ENCODE data around the gene ST8SIA2.

Gene ST8SIA2

GRCh38 chr15:92399271-92399950 is 5.7 kb downstream of the ST8SIA2 start:
- DNase-seq = no peak

- DNase-seq = no peak
Observed at GRCh38 chr15:92400573-92400972, 6.9 kb downstream of the ST8SIA2 start.

- no peak for DNase-seq
Observed at GRCh38 chr15:92400980-92401787, 7.5 kb downstream of the ST8SIA2 start.

- no peak for DNase-seq
Observed at GRCh38 chr15:92402751-92403150, 9.1 kb downstream of the ST8SIA2 start.

GRCh38 chr15:92405942-92406341 is 12.3 kb downstream of the ST8SIA2 start:
- DNase-seq = no peak

GRCh38 chr15:92407321-92407720 is 13.6 kb downstream of the ST8SIA2 start:
- DNase-seq = no peak

- no peak for DNase-seq
Observed at GRCh38 chr15:92407916-92408315, 14.2 kb downstream of the ST8SIA2 start.

GRCh38 chr15:92409006-92409405 is 15.3 kb downstream of the ST8SIA2 start:
- no peak for DNase-seq

- no peak for DNase-seq
Observed at GRCh38 chr15:92409521-92409920, 15.8 kb downstream of the ST8SIA2 start.

GRCh38 chr15:92410537-92410936 is 16.9 kb downstream of the ST8SIA2 start:
- DNase-seq = no peak

GRCh38 chr15:92411256-92411655 is 17.6 kb downstream of the ST8SIA2 start:
- DNase-seq = no peak

- no peak for DNase-seq
Observed at GRCh38 chr15:92413510-92413909, 19.8 kb downstream of the ST8SIA2 start.

GRCh38 chr15:92415639-92416297 is 22.1 kb downstream of the ST8SIA2 start:
- no peak for DNase-seq

- no peak for DNase-seq
Observed at GRCh38 chr15:92416557-92416956, 22.9 kb downstream of the ST8SIA2 start.

- no peak for DNase-seq
Observed at GRCh38 chr15:92417716-92418115, 24.0 kb downstream of the ST8SIA2 start.

GRCh38 chr15:92418864-92419263 is 25.2 kb downstream of the ST8SIA2 start:
- no peak for DNase-seq

- DNase-seq = no peak
Observed at GRCh38 chr15:92421976-92422375, 28.3 kb downstream of the ST8SIA2 start.

- no peak for DNase-seq
Observed at GRCh38 chr15:92425578-92426225, 32.0 kb downstream of the ST8SIA2 start.

GRCh38 chr15:92429378-92430068 is 35.8 kb downstream of the ST8SIA2 start:
- DNase-seq = no peak

- no peak for DNase-seq
Observed at GRCh38 chr15:92430069-92430440, 36.4 kb downstream of the ST8SIA2 start.

GRCh38 chr15:92435145-92435544 is 41.5 kb downstream of the ST8SIA2 start:
- DNase-seq = no peak

- DNase-seq = no peak
Observed at GRCh38 chr15:92438471-92438870, 44.8 kb downstream of the ST8SIA2 start.

- no peak for DNase-seq
Observed at GRCh38 chr15:92443381-92443780, 49.7 kb downstream of the ST8SIA2 start.

Measured in inflammatory macrophage treated with lipopolysaccharide for 1 hour (primary cell).